Transverse colon (tissue), 4 donors: ENCODE measurements around the gene CAMTA1. TPM values are rescaled to one million over a fixed set of nuclear protein-coding genes. Genes with fewer than 3 reads are reported as not detected.

Experiments used
- DNase-seq: peaks from one replicate; pipeline ENCODE4 v3.0.0-alpha.2; 2019
- H3K27ac ChIP-seq, 4 donors: fragments of 200-600 bp; sonication (generic); 2 replicates each; pipeline ENCODE4 v1.5.1; 2016 to 2018; ENCODE audit warnings: inconsistent platforms in 4 of 4
- H3K27me3 ChIP-seq: fragments of 200-600 bp; sonication (generic); 2 replicates; pipeline ENCODE4 v1.5.1; 2017; ENCODE audit warnings: inconsistent platforms
- H3K36me3 ChIP-seq, 4 donors: fragments of 200-600 bp; sonication (generic); 2 replicates each; pipeline ENCODE4 v1.5.1; 2017 to 2019; ENCODE audit warnings: inconsistent platforms in 4 of 4
- H3K4me1 ChIP-seq, 4 donors: fragments of 200-600 bp; sonication (generic); 2 replicates each; pipeline ENCODE4 v1.5.1; 2017 to 2020; ENCODE audit warnings: inconsistent platforms in 4 of 4
- H3K4me3 ChIP-seq, 4 donors: fragments of 200-600 bp; sonication (generic); 1 replicate in 1 of 4; 2 replicates in 3 of 4; pipeline versions ENCODE4 v1.5.1 to v1.6.1; 2017 to 2019; ENCODE audit warnings: inconsistent platforms in 4 of 4
- H3K9me3 ChIP-seq, 2 donors: fragments of 200-600 bp; sonication (generic); 2 replicates each; pipeline ENCODE4 v1.5.1; 2017 to 2019; ENCODE audit warnings: inconsistent platforms in 2 of 2
- EP300 ChIP-seq: sonication (generic); formaldehyde crosslinking; IDR thresholded peaks from one replicate; pipeline ENCODE4 v1.6.1; 2017; ENCODE audit warnings: antibody characterized with exemption, low read depth
- POLR2A ChIP-seq: fragments of 450-650 bp; IDR thresholded peaks from one replicate; pipeline ENCODE4 v1.6.1; 2016; ENCODE audit warnings: antibody characterized with exemption, mild to moderate bottlenecking, moderate library complexity
- POLR2AphosphoS5 ChIP-seq, 3 donors: sonication (generic); formaldehyde crosslinking; IDR thresholded peaks; one replicate each; pipeline ENCODE4 v1.6.1; 2016; ENCODE audit warnings: antibody characterized with exemption in 3 of 3
- WGBS, 2 donors: methylation state at CpG; one replicate each; pipeline ENCODE4 v1.1.5; 2018; ENCODE audit warnings: low coverage in 1 of 2; 5-methylcytosine and 5-hydroxymethylcytosine counted together
- in situ Hi-C, 4 donors: fragments of 200-750 bp; cut with MboI; loops; one replicate each; pipeline versions ENCODE4 v1.15.0 to v1.15.1; 2017; ENCODE audit warnings: low sequenced_read_pairs in 3 of 4, low pct_ligation_motif_present in 1 of 4, low pct_unique_long_range_greater_than_20kb in 1 of 4
- intact Hi-C: fragments of 100-400 bp; cut with DNase I; formaldehyde crosslinking; loops from one replicate; pipeline ENCODE4 v1.15.1; 2023; ENCODE audit warnings: low total_unique reads
- total RNA-seq, 4 donors: library from RNA; depleted of rRNA; stranded (reverse); fragments of >200 nt; gene quantifications; one replicate each; pipeline ENCODE4 v1.1.0, GENCODE V29; 2016
- TF ChIP-seq, protein P1 (sequence below), 5 experiments: fragments of 200-600 bp in 3 of 5; fragments of 450-650 bp in 2 of 5; sonication (generic) in 3 of 5; IDR thresholded peaks; 1 replicate in 2 of 5; 2 replicates in 3 of 5; pipeline ENCODE4 v1.5.1; 2016 to 2017; ENCODE audit warnings: antibody characterized with exemption in 5 of 5, inconsistent platforms in 3 of 5, mild to moderate bottlenecking in 2 of 5, moderate library complexity in 1 of 5

Gene CAMTA1
- total RNA-seq, 4 donors from 2014 or later = 93.8 to 268 (median 130) TPM

GRCh38 chr1:7590426-7590790, 805.2 kb downstream of the CAMTA1 start:
- 78% methylated on average over 4 of the region's 4 CpGs; no CpG with 5 or more reads in 1 of the 2 donors for WGBS, 2 donors
- in situ Hi-C loops (no loop called here), intact Hi-C loops (no loop called here)
- TF ChIP-seq POLR2A = no peak
- no peak for TF ChIP-seq EP300
- TF ChIP-seq POLR2AphosphoS5 (IDR thresholded peaks at IDR 0.05) = no peak
- TF ChIP-seq, protein P1, sequence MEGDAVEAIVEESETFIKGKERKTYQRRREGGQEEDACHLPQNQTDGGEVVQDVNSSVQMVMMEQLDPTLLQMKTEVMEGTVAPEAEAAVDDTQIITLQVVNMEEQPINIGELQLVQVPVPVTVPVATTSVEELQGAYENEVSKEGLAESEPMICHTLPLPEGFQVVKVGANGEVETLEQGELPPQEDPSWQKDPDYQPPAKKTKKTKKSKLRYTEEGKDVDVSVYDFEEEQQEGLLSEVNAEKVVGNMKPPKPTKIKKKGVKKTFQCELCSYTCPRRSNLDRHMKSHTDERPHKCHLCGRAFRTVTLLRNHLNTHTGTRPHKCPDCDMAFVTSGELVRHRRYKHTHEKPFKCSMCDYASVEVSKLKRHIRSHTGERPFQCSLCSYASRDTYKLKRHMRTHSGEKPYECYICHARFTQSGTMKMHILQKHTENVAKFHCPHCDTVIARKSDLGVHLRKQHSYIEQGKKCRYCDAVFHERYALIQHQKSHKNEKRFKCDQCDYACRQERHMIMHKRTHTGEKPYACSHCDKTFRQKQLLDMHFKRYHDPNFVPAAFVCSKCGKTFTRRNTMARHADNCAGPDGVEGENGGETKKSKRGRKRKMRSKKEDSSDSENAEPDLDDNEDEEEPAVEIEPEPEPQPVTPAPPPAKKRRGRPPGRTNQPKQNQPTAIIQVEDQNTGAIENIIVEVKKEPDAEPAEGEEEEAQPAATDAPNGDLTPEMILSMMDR (IDR thresholded peaks at IDR 0.05) = no peak
- Histone ChIP-seq H3K9me3 (no peaks in the 10 kb centered on the region), H3K4me3 (no peak overlapping the region), H3K4me1 (no peaks in the 10 kb centered on the region), H3K27ac (no peak overlapping the region), H3K36me3 (no peaks in the 10 kb centered on the region), H3K27me3 (no peaks in the 10 kb centered on the region)
- no peak for DNase-seq

DNA sequence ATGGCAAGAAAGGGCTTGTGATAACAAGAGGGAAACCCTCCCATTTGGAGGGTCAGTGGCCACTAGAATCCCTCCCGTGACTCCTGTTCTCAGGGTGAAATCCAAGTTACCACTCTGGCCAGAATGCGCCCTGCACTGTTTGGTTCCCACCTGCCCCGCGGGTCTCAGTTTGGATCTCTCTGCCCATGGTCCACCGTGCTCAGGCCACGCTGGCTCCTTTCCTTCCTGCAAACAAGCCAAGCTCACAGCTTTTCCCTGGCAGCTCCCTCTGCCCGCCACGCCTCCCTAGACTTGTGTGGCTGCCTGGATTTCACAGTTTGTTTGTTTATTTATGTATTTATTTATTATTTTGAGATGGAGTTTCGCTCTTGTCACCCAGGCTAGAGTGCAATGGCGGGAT, 806.3 kb downstream of the CAMTA1 start:
- 85 to 100% methylated on average over 2 to 10 of the region's 10 CpGs for WGBS, 2 donors
- no peak overlapping the region for H3K27ac ChIP-seq
- in situ Hi-C loops (no loop called here), intact Hi-C loops (no loop called here)
- H3K4me1 ChIP-seq = no peaks in the 10 kb centered on the region
- no peak for DNase-seq
- no peaks in the 10 kb centered on the region for H3K9me3 ChIP-seq
- no peak overlapping the region for H3K4me3 ChIP-seq
- TF ChIP-seq POLR2AphosphoS5 (IDR thresholded peaks at IDR 0.05) (no peak), POLR2A (no peak)
- TF ChIP-seq, protein P1 (IDR thresholded peaks at IDR 0.05) = no peak
- no peaks in the 10 kb centered on the region for H3K27me3 ChIP-seq
- H3K36me3 ChIP-seq = no peaks in the 10 kb centered on the region

GRCh38 chr1:7592120-7592798, 807.0 kb downstream of the CAMTA1 start:
- intact Hi-C loops = no loop called here
- TF ChIP-seq POLR2AphosphoS5 (IDR thresholded peaks at IDR 0.05) = no peak
- no peak for TF ChIP-seq POLR2A
- TF ChIP-seq EP300 = no peak
- TF ChIP-seq, protein P1 (IDR thresholded peaks at IDR 0.05) = no peak
- no peak for DNase-seq

GRCh38 chr1:7594002-7594713, 808.9 kb downstream of the CAMTA1 start:
- Histone ChIP-seq H3K27me3 (no peaks in the 10 kb centered on the region), H3K4me3 (no peak overlapping the region), H3K27ac (no peak overlapping the region), H3K36me3 (no peaks in the 10 kb centered on the region), H3K4me1 (no peaks in the 10 kb centered on the region), H3K9me3 (no peaks in the 10 kb centered on the region)
- no peak for DNase-seq
- intact Hi-C loops (no loop called here), in situ Hi-C loops (no loop called here)
- 68 to 86% methylated on average over 2 to 5 of the region's 5 CpGs for WGBS, 2 donors
- TF ChIP-seq POLR2A = no peak
- TF ChIP-seq EP300 = no peak
- TF ChIP-seq, protein P1 (IDR thresholded peaks at IDR 0.05) = no peak
- no peak for TF ChIP-seq POLR2AphosphoS5 (IDR thresholded peaks at IDR 0.05)

More at GRCh38 chr1:7592120-7592798, 807.0 kb downstream of the CAMTA1 start:
- in situ Hi-C loops = no loop called here
- H3K36me3 ChIP-seq = no peaks in the 10 kb centered on the region
- WGBS, 2 donors = 89 to 96% methylated on average over 3 to 14 of the region's 14 CpGs
- H3K27ac ChIP-seq = no peak overlapping the region
- no peaks in the 10 kb centered on the region for H3K9me3 ChIP-seq
- no peaks in the 10 kb centered on the region for H3K4me1 ChIP-seq
- no peaks in the 10 kb centered on the region for H3K27me3 ChIP-seq
- no peak overlapping the region for H3K4me3 ChIP-seq
